Activated CD4-positive, alpha-beta memory T cell treated with anti-CD3 and anti-CD28 coated beads for 36 hours (primary cell): ENCODE measurements around the gene IFI27L2. TPM values are rescaled to one million over a fixed set of nuclear protein-coding genes. Genes with fewer than 3 reads are reported as not detected.

Experiments used
- total RNA-seq, 2 experiments: library from RNA; stranded (reverse); gene quantifications; one replicate each; pipeline ENCODE4 v1.2.3, GENCODE V29; 2021

The IFI27L2 gene
- total RNA-seq, 2 experiments from 2014 or later: 69.3 to 74.4 TPM

Other genes with a start within 250 kb of the IFI27L2 start
- not detected for gene FAM181A, start 202.3 kb downstream of the IFI27L2 start, total RNA-seq
- 10 to 100 TPM; 40.6 to 44.6 TPM for gene ASB2, start 153.0 kb downstream of the IFI27L2 start, total RNA-seq
- gene CCDC197, start 132.3 kb downstream of the IFI27L2 start, total RNA-seq: under 1 TPM; 0.44 to 0.69 TPM
- gene OTUB2, start 103.3 kb downstream of the IFI27L2 start, total RNA-seq: 1 to 10 TPM; 2.0 to 2.9 TPM
- gene DDX24, start 48.4 kb downstream of the IFI27L2 start, total RNA-seq: 100 to 1,000 TPM; 241 to 252 TPM
- gene IFI27L1, start 48.3 kb downstream of the IFI27L2 start, total RNA-seq: 10 to 100 TPM; 35.3 to 42.7 TPM
- gene IFI27, start 18.9 kb downstream of the IFI27L2 start, total RNA-seq: 1 to 10 TPM; 2.3 to 3.1 TPM
- 10 to 100 TPM; 17.0 to 19.2 TPM for gene PPP4R4, start 44.7 kb upstream of the IFI27L2 start, total RNA-seq
- not detected for gene SERPINA10, start 163.7 kb upstream of the IFI27L2 start, total RNA-seq
- gene SERPINA6, start 193.7 kb upstream of the IFI27L2 start, total RNA-seq: not detected
- gene SERPINA2, start 237.1 kb upstream of the IFI27L2 start, total RNA-seq: not detected